Right atrium auricular region (tissue), 2 donors: ENCODE results near the gene SLC27A5. TPM values are rescaled to one million over a fixed set of nuclear protein-coding genes. Genes with fewer than 3 reads are reported as not detected.

Experiments used
- DNase-seq: peaks from one replicate; pipeline ENCODE4 v3.0.0-alpha.2; 2019; ENCODE audit warnings: low spot score
- H3K27ac ChIP-seq, 2 donors: fragments of 200-600 bp; sonication (generic); 1 replicate in 1 of 2; 2 replicates in 1 of 2; pipeline ENCODE4 v1.5.1; 2016 to 2019
- H3K27me3 ChIP-seq, 2 donors: fragments of 200-600 bp; sonication (generic); one replicate each; pipeline versions ENCODE4 v1.5.1 to v1.6.0; 2017 to 2019
- H3K36me3 ChIP-seq: fragments of 200-600 bp; sonication (generic); one replicate; pipeline ENCODE4 v1.5.1; 2016
- H3K4me1 ChIP-seq, 2 donors: fragments of 200-600 bp; sonication (generic); one replicate each; pipeline versions ENCODE4 v1.5.1 to v1.6.0; 2017 to 2019
- H3K4me3 ChIP-seq, 2 donors: fragments of 200-600 bp; sonication (generic); 1 replicate in 1 of 2; 2 replicates in 1 of 2; pipeline ENCODE4 v1.5.1; 2017 to 2019; ENCODE audit warnings: mild to moderate bottlenecking in 1 of 2, moderate library complexity in 1 of 2
- H3K9me3 ChIP-seq, 2 donors: fragments of 200-600 bp; sonication (generic); one replicate each; pipeline ENCODE4 v1.5.1; 2019
- CTCF ChIP-seq, 2 donors: fragments of 200-600 bp; sonication (generic); IDR thresholded peaks; one replicate each; pipeline ENCODE4 v1.5.1; 2019; ENCODE audit warnings: antibody characterized with exemption in 2 of 2
- total RNA-seq, 2 donors: library from RNA; depleted of rRNA; stranded (reverse); fragments of >200 nt; gene quantifications; one replicate each; pipeline ENCODE4 v1.1.0, GENCODE V29; 2016

The SLC27A5 gene
- total RNA-seq, 2 donors from 2014 or later, result 1.3 to 2.9 TPM

- no peaks in the 10 kb centered on the region for H3K9me3 ChIP-seq
- H3K4me3 ChIP-seq, result no peak overlapping the region
- no peaks in the 10 kb centered on the region for H3K27me3 ChIP-seq
- peaks cover 0 to 19% of the 10 kb centered on the region in 2 donors for H3K4me1 ChIP-seq
- TF ChIP-seq CTCF (IDR thresholded peaks at IDR 0.05), result no peak
- peaks cover 34% of the 10 kb centered on the region for H3K36me3 ChIP-seq
- H3K27ac ChIP-seq, result no peak overlapping the region
- DNase-seq, result no peak
Measured at GRCh38 chr19:58469241-58470013, 42.4 kb downstream of the SLC27A5 start.

GRCh38 chr19:58468216-58468839, 43.5 kb downstream of the SLC27A5 start:
- Histone ChIP-seq H3K27me3 (no peaks in the 10 kb centered on the region), H3K4me1 (peaks cover 0 to 18% of the 10 kb centered on the region in 2 donors), H3K9me3 (no peaks in the 10 kb centered on the region), H3K4me3 (no peak overlapping the region), H3K27ac (no peak overlapping the region), H3K36me3 (peaks cover 33% of the 10 kb centered on the region)
- no peak for TF ChIP-seq CTCF (IDR thresholded peaks at IDR 0.05)
- DNase-seq, result no peak

- H3K27me3 ChIP-seq, result no peaks in the 10 kb centered on the region
- TF ChIP-seq CTCF (IDR thresholded peaks at IDR 0.05), result no peak
- peak; percentile 99 for DNase-seq
Measured at GRCh38 chr19:58466760-58467589, 44.8 kb downstream of the SLC27A5 start, which contains the start of gene ZNF324. Gene ZNF324, plus strand, starts transcription at chr19:58467080. Its CDS starts 2,106 bp downstream, at chr19:58469186.

GRCh38 chr19:58466089-58466759, 45.6 kb downstream of the SLC27A5 start:
- Histone ChIP-seq H3K4me3 (peak overlapping the region; percentile 80 to 87), H3K9me3 (no peaks in the 10 kb centered on the region), H3K27me3 (no peaks in the 10 kb centered on the region), H3K4me1 (peaks cover 0 to 18% of the 10 kb centered on the region in 2 donors), H3K36me3 (peaks cover 15% of the 10 kb centered on the region), H3K27ac (no peak overlapping the region)
- TF ChIP-seq CTCF (IDR thresholded peaks at IDR 0.05), result no peak
- DNase-seq, result no peak

More at GRCh38 chr19:58466760-58467589, 44.8 kb downstream of the SLC27A5 start, which contains the start of gene ZNF324:
- no peaks in the 10 kb centered on the region for H3K9me3 ChIP-seq
- peaks cover 20% of the 10 kb centered on the region for H3K36me3 ChIP-seq
- H3K27ac ChIP-seq, result peak within 1 kb of the TSS; percentile 76 to 77
- peak within 1 kb of the TSS; percentile 80 to 87 for H3K4me3 ChIP-seq
- H3K4me1 ChIP-seq, result peaks cover 0 to 18% of the 10 kb centered on the region in 2 donors

DNA sequence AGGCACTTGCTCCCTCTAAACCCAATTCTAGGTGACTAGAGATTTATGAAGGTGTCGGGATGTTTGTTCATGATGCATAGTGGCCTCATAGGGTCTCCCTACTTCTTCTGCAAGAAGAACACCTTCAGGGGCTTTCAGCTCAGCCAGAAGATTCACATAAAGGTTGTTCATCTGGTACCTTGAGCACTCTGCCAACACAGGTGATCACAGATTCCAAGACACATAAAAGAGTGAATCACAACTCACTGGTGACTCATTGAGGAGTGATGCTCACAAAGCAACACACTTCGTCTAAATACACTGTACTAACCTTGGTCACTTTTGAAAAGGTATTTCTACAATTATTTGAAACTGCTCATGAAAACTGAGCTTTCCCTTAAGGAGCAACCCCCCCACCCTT, 51.8 kb downstream of the SLC27A5 start:
- Histone ChIP-seq H3K36me3 (peaks cover 8% of the 10 kb centered on the region), H3K27ac (no peak overlapping the region), H3K9me3 (no peaks in the 10 kb centered on the region), H3K4me1 (no peaks in the 10 kb centered on the region), H3K4me3 (no peak overlapping the region), H3K27me3 (no peaks in the 10 kb centered on the region)
- TF ChIP-seq CTCF (IDR thresholded peaks at IDR 0.05), result no peak
- no peak for DNase-seq
